ENCODE measurements around the gene PDXDC1.
"Not testable (repeated sequence)": the region's sequence is repeated elsewhere in the genome, so short reads cannot be mapped to it uniquely, and the experiment has no call there.

Gene PDXDC1

GRCh38 chr16:15168953-15169652 is 194.3 kb downstream of the PDXDC1 start:
- not testable (repeated sequence) for DNase-seq

- DNase-seq = not testable (repeated sequence)
Measured at GRCh38 chr16:15179909-15180308, 205.1 kb downstream of the PDXDC1 start.

GRCh38 chr16:15180946-15181345 is 206.1 kb downstream of the PDXDC1 start:
- DNase-seq = not testable (repeated sequence)

GRCh38 chr16:15184000-15184399 is 209.2 kb downstream of the PDXDC1 start:
- not testable (repeated sequence) for DNase-seq

All from stimulated activated CD4-positive, alpha-beta T cell treated with anti-CD3 and anti-CD28 coated beads, Interleukin-1b, Interleukin-23, amount 100 ng/mL, for 48 hours (primary cell).